Bronchial epithelial cell (primary cell): ENCODE results near the gene NAGLU. TPM values are rescaled to one million over a fixed set of nuclear protein-coding genes. Genes with fewer than 3 reads are reported as not detected.

Experiments
- DNase-seq: peaks from one replicate; pipeline ENCODE4 v3.0.0-alpha.2; 2010; ENCODE audit warnings: low read depth
- FAIRE-seq: peaks from 2 replicates; lab custom pipeline; 2011; peaks lifted over from hg19 to GRCh38; lab: Jason Lieb, UNC
- H3K27me3 ChIP-seq: 2 replicates; pipeline ENCODE4 v1.5.1; 2011; ENCODE audit warnings: low read length; ENCODE audit not compliant: control insufficient read depth, insufficient read depth
- H3K36me3 ChIP-seq: 2 replicates; pipeline ENCODE4 v1.5.1; 2011; ENCODE audit warnings: low read length; ENCODE audit not compliant: control insufficient read depth, insufficient read depth
- H3K4me3 ChIP-seq: 2 replicates; pipeline ENCODE4 v1.5.1; 2011; ENCODE audit warnings: mild to moderate bottlenecking, low read depth, low read length, control low read depth
- total RNA-seq: library from RNA; depleted of rRNA; stranded (reverse); fragments of >200 nt; gene quantifications from 2 replicates; pipeline ENCODE4 v1.2.1, GENCODE V29; 2014
- TF ChIP-seq, protein P1 (sequence below): IDR thresholded peaks from 2 replicates; pipeline ENCODE4 v1.5.1; 2011; ENCODE audit warnings: mild to moderate bottlenecking, moderate library complexity, low read length, control low read depth, inconsistent platforms; ENCODE audit not compliant: insufficient read depth, severe bottlenecking

NAGLU gene
- total RNA-seq, 1 donor from 2014 or later = 14.2 TPM

- Histone ChIP-seq H3K27me3 (no peaks in the 10 kb centered on the region), H3K4me3 (no peak overlapping the region), H3K36me3 (peaks cover 44% of the 10 kb centered on the region)
- FAIRE-seq (no peak), DNase-seq (no peak)
- TF ChIP-seq, protein P1, sequence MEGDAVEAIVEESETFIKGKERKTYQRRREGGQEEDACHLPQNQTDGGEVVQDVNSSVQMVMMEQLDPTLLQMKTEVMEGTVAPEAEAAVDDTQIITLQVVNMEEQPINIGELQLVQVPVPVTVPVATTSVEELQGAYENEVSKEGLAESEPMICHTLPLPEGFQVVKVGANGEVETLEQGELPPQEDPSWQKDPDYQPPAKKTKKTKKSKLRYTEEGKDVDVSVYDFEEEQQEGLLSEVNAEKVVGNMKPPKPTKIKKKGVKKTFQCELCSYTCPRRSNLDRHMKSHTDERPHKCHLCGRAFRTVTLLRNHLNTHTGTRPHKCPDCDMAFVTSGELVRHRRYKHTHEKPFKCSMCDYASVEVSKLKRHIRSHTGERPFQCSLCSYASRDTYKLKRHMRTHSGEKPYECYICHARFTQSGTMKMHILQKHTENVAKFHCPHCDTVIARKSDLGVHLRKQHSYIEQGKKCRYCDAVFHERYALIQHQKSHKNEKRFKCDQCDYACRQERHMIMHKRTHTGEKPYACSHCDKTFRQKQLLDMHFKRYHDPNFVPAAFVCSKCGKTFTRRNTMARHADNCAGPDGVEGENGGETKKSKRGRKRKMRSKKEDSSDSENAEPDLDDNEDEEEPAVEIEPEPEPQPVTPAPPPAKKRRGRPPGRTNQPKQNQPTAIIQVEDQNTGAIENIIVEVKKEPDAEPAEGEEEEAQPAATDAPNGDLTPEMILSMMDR = no peak
These were observed 29.6 kb downstream of the NAGLU start for GRCh38 chr17:42565523-42566214.

GRCh38 chr17:42566215-42566882 is 30.3 kb downstream of the NAGLU start:
- H3K36me3 ChIP-seq = peaks cover 45% of the 10 kb centered on the region
- TF ChIP-seq, protein P1 = no peak
- no peak for FAIRE-seq
- H3K27me3 ChIP-seq = no peaks in the 10 kb centered on the region
- H3K4me3 ChIP-seq = peak overlapping the region; percentile 99
- no peak for DNase-seq

- H3K4me3 ChIP-seq = peak within 1 kb of the TSS; percentile 99
- no peaks in the 10 kb centered on the region for H3K27me3 ChIP-seq
- TF ChIP-seq, protein P1 = no peak
- peaks cover 51% of the 10 kb centered on the region for H3K36me3 ChIP-seq
- FAIRE-seq (no peak), DNase-seq (peak; percentile 69)
These were observed 31.0 kb downstream of the NAGLU start, which contains the start of gene MLX for GRCh38 chr17:42566883-42567573. Gene MLX, plus strand, starts transcription at chr17:42567100. Its CDS starts 25 bp downstream, at chr17:42567125.

GRCh38 chr17:42568341-42569111 is 32.5 kb downstream of the NAGLU start:
- DNase-seq (no peak), FAIRE-seq (no peak)
- Histone ChIP-seq H3K4me3 (no peak overlapping the region), H3K27me3 (no peaks in the 10 kb centered on the region), H3K36me3 (peaks cover 53% of the 10 kb centered on the region)
- TF ChIP-seq, protein P1 = no peak

DNA sequence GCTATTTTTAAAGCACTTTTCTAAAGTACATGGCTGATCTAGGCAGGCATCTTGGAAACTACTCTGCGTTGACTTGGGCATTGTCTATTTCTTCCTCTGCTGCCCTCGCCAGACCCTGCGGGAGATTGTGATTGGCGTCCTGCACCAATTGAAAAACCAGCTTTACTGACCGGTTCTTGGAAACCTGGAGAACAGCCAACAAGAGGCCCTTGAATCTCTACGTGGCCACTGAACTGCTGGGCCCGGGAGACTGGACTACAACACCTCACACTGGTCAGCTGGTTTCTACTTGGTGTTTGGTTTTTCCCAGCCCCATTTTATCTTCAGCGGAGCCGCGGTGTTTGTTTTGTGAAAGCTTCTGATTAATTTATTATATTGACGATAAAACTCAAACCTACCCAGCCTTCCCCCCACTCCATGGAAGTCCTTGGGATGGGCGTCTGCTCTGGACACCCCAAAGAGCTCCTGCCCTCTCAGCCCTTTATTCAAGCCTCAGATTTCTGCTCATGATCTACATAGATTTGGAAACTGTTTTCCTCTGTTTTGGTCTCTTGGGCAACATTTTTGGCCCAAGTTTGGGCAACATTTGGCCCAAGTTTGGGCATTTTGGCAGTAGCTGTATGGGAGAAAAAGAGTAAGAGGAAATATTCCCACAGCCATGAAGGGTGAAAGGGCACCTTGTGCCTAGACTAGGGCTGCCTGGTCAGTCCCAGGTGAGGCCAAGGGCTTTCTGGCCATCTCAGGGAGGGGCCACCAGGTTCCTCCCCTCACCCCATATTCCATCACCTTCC is 35.6 kb downstream of the NAGLU start:
- H3K27me3 ChIP-seq = no peaks in the 10 kb centered on the region
- peaks cover 36% of the 10 kb centered on the region for H3K36me3 ChIP-seq
- TF ChIP-seq, protein P1 = no peak
- no peak for DNase-seq
- H3K4me3 ChIP-seq = no peak overlapping the region
- no peak for FAIRE-seq
